HG03432 (cell line): ENCODE results near the gene CASP9.
"Not testable (repeated sequence)": the region's sequence is repeated elsewhere in the genome, so short reads cannot be mapped to it uniquely, and the experiment has no call there.

ENCODE experiments used
- ATAC-seq: cut with Tn5 transposase; IDR thresholded peaks from one replicate; pipeline ENCODE4 v1.9.1; 2021; ENCODE audit warnings: mild to moderate bottlenecking, moderate library complexity; ENCODE audit not compliant: unreplicated experiment

The CASP9 gene

GRCh38 chr1:15471723-15472122 is 52.3 kb downstream of the CASP9 start:
- ATAC-seq: not testable (repeated sequence)

GRCh38 chr1:15471067-15471466 is 52.9 kb downstream of the CASP9 start:
- ATAC-seq: not testable (repeated sequence)

GRCh38 chr1:15469821-15470448 is 54.1 kb downstream of the CASP9 start:
- not testable (repeated sequence) for ATAC-seq

- ATAC-seq: no peak
Measured at GRCh38 chr1:15469361-15469760, 54.7 kb downstream of the CASP9 start.

GRCh38 chr1:15468145-15468544 is 55.9 kb downstream of the CASP9 start:
- ATAC-seq: no peak

GRCh38 chr1:15466955-15467625 is 56.9 kb downstream of the CASP9 start:
- ATAC-seq: not testable (repeated sequence)

GRCh38 chr1:15465674-15466073 is 58.3 kb downstream of the CASP9 start:
- no peak for ATAC-seq

- not testable (repeated sequence) for ATAC-seq
Measured at GRCh38 chr1:15463926-15464322, 60.1 kb downstream of the CASP9 start.

GRCh38 chr1:15463064-15463800 is 60.8 kb downstream of the CASP9 start:
- ATAC-seq: not testable (repeated sequence)

- ATAC-seq: no peak
Measured at GRCh38 chr1:15460708-15461095, 63.3 kb downstream of the CASP9 start.

- no peak for ATAC-seq
Measured at GRCh38 chr1:15459771-15460707, 64.0 kb downstream of the CASP9 start.

- ATAC-seq: not testable (repeated sequence)
Measured at GRCh38 chr1:15458388-15458787, 65.6 kb downstream of the CASP9 start.

GRCh38 chr1:15457585-15457984 is 66.4 kb downstream of the CASP9 start:
- ATAC-seq: no peak

- no peak for ATAC-seq
Measured at GRCh38 chr1:15456313-15456954, 67.6 kb downstream of the CASP9 start, which contains the start of gene CELA2A. Gene CELA2A (plus strand): TSS chr1:15456732. CDS start chr1:15456754, 22 bp downstream.

- ATAC-seq: no peak
Measured at GRCh38 chr1:15455522-15455921, 68.5 kb downstream of the CASP9 start.

GRCh38 chr1:15454256-15454655 is 69.8 kb downstream of the CASP9 start:
- ATAC-seq: no peak

GRCh38 chr1:15453734-15454133 is 70.3 kb downstream of the CASP9 start:
- no peak for ATAC-seq

GRCh38 chr1:15452866-15453571 is 71.0 kb downstream of the CASP9 start:
- no peak for ATAC-seq

GRCh38 chr1:15452216-15452615 is 71.8 kb downstream of the CASP9 start:
- no peak for ATAC-seq
